Keratinocyte (primary cell): ENCODE measurements around the gene VCX3B.

ENCODE experiments used
- EZH2 ChIP-seq: IDR thresholded peaks from one replicate; pipeline ENCODE4 v1.6.1; 2012; ENCODE audit warnings: inconsistent platforms, mild to moderate bottlenecking, low read length, moderate library complexity
- TF ChIP-seq, protein P1 (sequence below), 3 experiments: IDR thresholded peaks in 1 of 3; conservative IDR thresholded peaks in 1 of 3; optimal IDR thresholded peaks in 1 of 3; 2 replicates in 2 of 3; 3 replicates in 1 of 3; pipeline versions ENCODE3 to v1.5.1; 2011; ENCODE audit warnings: low read length in 3 of 3, mild to moderate bottlenecking in 3 of 3, moderate library complexity in 2 of 3, control low read depth in 1 of 3, inconsistent platforms in 1 of 3; ENCODE audit not compliant: insufficient read depth in 2 of 3; ENCODE audit errors: extremely low read depth in 1 of 3

DNA sequence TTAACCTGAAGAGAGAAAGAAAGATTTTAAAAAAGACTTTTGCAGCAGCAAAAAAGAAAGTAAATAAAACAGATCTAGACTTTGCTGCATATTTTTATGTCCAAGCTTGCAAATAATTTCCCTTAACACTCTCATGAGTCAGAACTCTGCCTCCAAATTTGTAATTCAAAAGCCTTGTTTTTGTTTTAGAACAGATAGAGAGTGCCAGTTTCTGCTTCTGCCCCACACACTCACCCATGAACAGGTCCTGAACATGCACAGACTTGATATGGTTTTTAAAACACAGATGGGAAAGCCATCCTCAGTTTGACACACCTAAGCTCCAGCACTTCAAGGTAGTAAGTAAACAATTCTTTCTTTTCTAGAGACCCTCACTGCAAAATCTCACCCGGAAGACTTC lies 39.7 kb upstream of the VCX3B start:
- TF ChIP-seq, protein P1, sequence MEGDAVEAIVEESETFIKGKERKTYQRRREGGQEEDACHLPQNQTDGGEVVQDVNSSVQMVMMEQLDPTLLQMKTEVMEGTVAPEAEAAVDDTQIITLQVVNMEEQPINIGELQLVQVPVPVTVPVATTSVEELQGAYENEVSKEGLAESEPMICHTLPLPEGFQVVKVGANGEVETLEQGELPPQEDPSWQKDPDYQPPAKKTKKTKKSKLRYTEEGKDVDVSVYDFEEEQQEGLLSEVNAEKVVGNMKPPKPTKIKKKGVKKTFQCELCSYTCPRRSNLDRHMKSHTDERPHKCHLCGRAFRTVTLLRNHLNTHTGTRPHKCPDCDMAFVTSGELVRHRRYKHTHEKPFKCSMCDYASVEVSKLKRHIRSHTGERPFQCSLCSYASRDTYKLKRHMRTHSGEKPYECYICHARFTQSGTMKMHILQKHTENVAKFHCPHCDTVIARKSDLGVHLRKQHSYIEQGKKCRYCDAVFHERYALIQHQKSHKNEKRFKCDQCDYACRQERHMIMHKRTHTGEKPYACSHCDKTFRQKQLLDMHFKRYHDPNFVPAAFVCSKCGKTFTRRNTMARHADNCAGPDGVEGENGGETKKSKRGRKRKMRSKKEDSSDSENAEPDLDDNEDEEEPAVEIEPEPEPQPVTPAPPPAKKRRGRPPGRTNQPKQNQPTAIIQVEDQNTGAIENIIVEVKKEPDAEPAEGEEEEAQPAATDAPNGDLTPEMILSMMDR (optimal IDR thresholded peaks at IDR 0.05 in 1 of 3, IDR thresholded peaks at IDR 0.05 in 1 of 3, conservative IDR thresholded peaks at IDR 0.05 in 1 of 3; ENCODE audit: extremely low read depth in 1 of 3, insufficient read depth in 2 of 3, low read length in 3 of 3): no peak
- no peak for TF ChIP-seq EZH2
